ENCODE results near the gene SH2D6. TPM values are rescaled to one million over a fixed set of nuclear protein-coding genes. Genes with fewer than 3 reads are reported as not detected.

The SH2D6 gene
- total and polyA plus RNA-seq, 9 of the 15 experiments (the other 6 are each of a cell fraction or from before 2014, with no cell fraction given) = 0.07 to 0.76 (median 0.33) TPM; not detected in 2

DNA sequence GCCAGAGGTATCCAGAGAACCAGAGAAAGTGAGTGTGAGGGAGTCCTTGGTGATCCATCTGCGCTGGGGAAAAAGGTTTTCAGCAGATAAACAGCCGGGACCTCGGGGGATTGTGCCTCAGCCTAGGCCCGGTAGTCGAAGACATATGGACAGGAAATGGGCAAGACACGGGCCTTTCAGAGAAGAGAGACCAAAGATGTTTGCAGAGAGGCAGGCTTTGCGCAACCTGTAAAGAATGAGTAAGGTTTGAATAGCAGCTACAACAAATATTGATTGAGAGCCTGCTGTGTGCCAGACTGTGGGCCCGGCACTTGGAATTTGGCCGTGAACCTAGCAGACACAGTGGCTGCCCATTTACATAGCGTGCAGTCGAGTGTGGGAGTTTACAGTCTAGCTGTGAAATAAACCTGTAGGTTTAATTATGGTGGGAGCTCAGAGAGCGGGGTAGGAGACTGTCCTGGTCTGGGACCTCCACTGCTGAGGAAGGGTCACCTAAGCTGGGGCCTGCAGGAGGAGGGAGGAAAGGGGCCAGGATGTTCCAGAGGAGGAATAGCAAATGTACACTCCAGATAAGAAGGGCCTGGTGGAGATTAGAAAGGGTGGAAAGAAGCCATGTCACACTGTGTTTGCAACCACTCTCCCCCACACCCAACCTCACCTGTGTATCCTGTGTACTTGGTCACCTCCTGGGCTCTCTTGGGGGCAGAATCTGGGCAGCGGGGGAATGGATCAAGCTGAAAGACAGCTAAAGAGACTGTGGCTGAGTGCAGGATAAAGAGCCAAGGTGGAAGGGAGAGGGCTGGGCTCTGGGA, 3.0 kb downstream of the SH2D6 start (continued):
- TF ChIP-seq ZFP1 (CRISPR knock-in tag; IDR thresholded peaks at IDR 0.05) (no peak), GABPB2 (CRISPR knock-in tag; conservative IDR thresholded peaks at IDR 0.05) (no peak), NCOR1 (IDR thresholded peaks at IDR 0.05) (peak; percentile 79), RCOR1 (IDR thresholded peaks at IDR 0.05; ENCODE audit: borderline replicate concordance in 1 of 2, low read depth in 2 of 2, low read length in 2 of 2) (peak in 1 of 2 experiments; percentile 68; a peak in 2 of 4 replicates), PTBP1 (IDR thresholded peaks at IDR 0.05; ENCODE audit: low read depth, low read length) (no peak), SIRT6 (IDR thresholded peaks at IDR 0.05; ENCODE audit: low read depth, low read length) (no peak), RBM25 (IDR thresholded peaks at IDR 0.05; ENCODE audit: low read depth, low read length, severe bottlenecking) (no peak)

DNA sequence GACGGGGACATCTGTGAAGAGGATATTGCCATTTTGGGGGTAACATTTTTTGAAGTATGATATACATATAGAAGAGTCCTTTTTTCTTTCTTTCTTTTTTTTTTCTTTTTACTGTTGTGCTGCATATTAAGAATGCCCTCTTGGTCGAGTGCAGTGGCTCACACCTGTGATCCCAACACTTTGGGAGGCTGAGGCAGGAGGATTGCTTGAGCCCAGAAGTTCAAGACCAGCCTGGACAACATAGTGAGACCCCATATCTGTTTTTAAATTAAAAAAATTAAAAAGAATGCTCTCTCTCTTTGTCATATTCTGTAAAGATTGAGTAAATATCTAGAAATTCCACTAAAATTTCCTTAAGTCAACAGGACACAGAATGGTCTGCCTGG, 3.6 kb downstream of the SH2D6 start:
- DNase-seq (ENCODE audit: extremely low read depth in 1 of 4, low spot score in 3 of 4) = no peak
- ChIA-PET CTCF (ENCODE audit: low intra/inter-chr PET ratio) (interaction anchor here (3.2 kb wide), 1 partner anchor 129 kb away, joined by 63 read pairs; no protein-coding TSS in a partner anchor), POLR2A (interaction anchor here (0.8 to 63.9 kb wide), 4 partner anchors 8 to 124 kb away, joined by 3 to 1576 read pairs (median 4); partner anchors contain the start of gene MAT2A)
- FAIRE-seq = no peak
- peak overlapping the region; percentile 99 for H2AFZ ChIP-seq (ENCODE audit: low read depth, low read length)
- no peak overlapping the region for H3K4me3 ChIP-seq
- peak overlapping the region; percentile 77 to 89; a peak in 3 of 4 replicates for H3K9ac ChIP-seq (ENCODE audit: insufficient read depth in 1 of 2, low read depth in 2 of 2, low read length in 2 of 2)
- H3K79me2 ChIP-seq (ENCODE audit: control insufficient read depth, insufficient read depth, low read length) = peaks cover 18% of the 10 kb centered on the region; the same call in 2 of the 3 replicates
- BruUV-seq (replicated peaks) = no TSS peak
- no peaks in the 10 kb centered on the region for H3K27me3 ChIP-seq (ENCODE audit: control insufficient read depth in 2 of 2, insufficient read depth in 2 of 2, low read length in 2 of 2)
- TF ChIP-seq BCOR (IDR thresholded peaks at IDR 0.05) = peak; percentile 62; the same call in 1 of the 2 replicates
- TF ChIP-seq RBFOX2 (IDR thresholded peaks at IDR 0.05; ENCODE audit: low read depth, low read length) = no peak
- peak; percentile 72 for TF ChIP-seq ZNF121 (CRISPR knock-in tag; conservative IDR thresholded peaks at IDR 0.05)
- TF ChIP-seq ARID1B (IDR thresholded peaks at IDR 0.05) = no peak
- peak overlapping the region; percentile 85 for H3K4me2 ChIP-seq (ENCODE audit: insufficient read depth, low read length)
- H3K9me3 ChIP-seq (replicated peaks; ENCODE audit: control insufficient read depth, insufficient read depth, low read depth, low read length) = no peaks in the 10 kb centered on the region
- peaks cover 50 to 59% of the 10 kb centered on the region in 2 experiments for H3K4me1 ChIP-seq (replicated peaks in 1 of 2; ENCODE audit: control insufficient read depth in 2 of 2, insufficient read depth in 2 of 2, low read length in 2 of 2)
- in situ Hi-C loops (cut with MboI) = no loop called here
- peak overlapping the region; percentile 79 for H3K27ac ChIP-seq (ENCODE audit: extremely low read depth, low read depth, low read length)
- H3K9me1 ChIP-seq (ENCODE audit: control insufficient read depth, insufficient read depth, low read length) = no peaks in the 10 kb centered on the region
- H3K36me3 ChIP-seq (ENCODE audit: control insufficient read depth, insufficient read depth, low read length) = no peaks in the 10 kb centered on the region
- H4K20me1 ChIP-seq (replicated peaks; ENCODE audit: control insufficient read depth, insufficient read depth, low read length) = no peaks in the 10 kb centered on the region
- ATAC-seq = no peak
- intact Hi-C loops (cut with micrococcal nuclease) = loop anchor here (5.0 kb wide), 1 partner anchor 180 kb away; the partner anchor contains the start of gene TMEM150A
- WGBS (ENCODE audit: insufficient coverage, low coverage, missing lambda C conversion rate) = 13% methylated on average over 2 of the region's 2 CpGs

All from K562 (cell line).